Stimulated activated CD4-positive, alpha-beta T cell treated with anti-CD3 and anti-CD28 coated beads, Interleukin-12 subunit alpha, Interleukin-12 subunit beta, amount 100 ng/mL, for 4 hours (primary cell): ENCODE measurements around the gene ADD2.
"Not testable (repeated sequence)": the region's sequence is repeated elsewhere in the genome, so short reads cannot be mapped to it uniquely, and the experiment has no call there.

Source experiments
- DNase-seq: peaks from one replicate; pipeline ENCODE4 v3.0.0-alpha.2; 2020

Gene ADD2

GRCh38 chr2:70664525-70664924 is 103.5 kb downstream of the ADD2 start:
- no peak for DNase-seq

- no peak for DNase-seq
These were observed 104.6 kb downstream of the ADD2 start for GRCh38 chr2:70663411-70663810.

- DNase-seq: no peak
These were observed 108.4 kb downstream of the ADD2 start for GRCh38 chr2:70659551-70659950.

DNA sequence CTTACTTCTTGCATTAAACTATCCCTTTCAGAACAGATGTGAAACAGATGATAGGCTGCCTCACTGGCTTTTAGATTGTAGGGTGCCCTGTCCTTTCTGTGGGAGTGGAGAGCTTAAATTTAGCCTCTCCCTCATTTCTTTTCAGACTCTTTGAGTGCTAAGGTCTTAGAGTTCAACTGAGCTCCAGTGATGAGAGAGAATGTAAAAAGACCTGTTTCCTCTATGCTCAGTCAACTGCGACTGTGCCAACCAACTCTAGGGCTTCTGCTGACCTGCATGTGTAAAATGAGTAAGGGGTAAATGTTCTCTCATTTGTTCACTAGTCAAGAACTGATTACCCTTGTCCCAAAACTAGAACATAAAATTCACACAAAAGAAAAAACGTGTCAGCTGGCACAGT is 109.5 kb downstream of the ADD2 start:
- DNase-seq: no peak

GRCh38 chr2:70657246-70657645 is 110.8 kb downstream of the ADD2 start:
- DNase-seq: no peak

DNA sequence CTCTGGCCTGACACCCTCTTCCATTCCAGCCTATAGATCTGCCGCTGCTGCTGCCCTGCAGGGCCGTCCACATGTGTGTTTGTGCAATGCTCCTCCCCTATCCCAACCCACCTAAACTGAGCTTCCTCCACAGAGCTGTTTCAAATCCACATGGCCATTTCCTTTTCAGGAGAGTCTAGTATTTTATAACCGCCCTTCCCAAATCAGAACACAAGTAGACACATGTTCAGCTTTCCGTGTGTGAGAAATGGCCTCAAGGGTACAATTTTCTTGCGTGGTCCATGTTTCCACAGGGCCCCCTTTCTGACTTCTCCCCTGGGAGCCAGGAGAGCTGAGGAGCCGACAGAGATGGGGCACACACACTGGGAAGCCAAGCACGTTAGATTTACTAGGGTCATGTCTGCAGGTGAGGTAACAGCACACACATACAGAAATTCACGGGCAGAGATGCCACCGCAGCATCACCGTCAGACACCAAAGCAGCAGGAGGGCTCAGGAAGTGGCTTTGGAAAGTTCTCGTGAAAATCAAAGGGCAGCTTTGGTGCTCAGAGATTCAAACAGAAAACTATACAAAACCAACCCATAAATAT is 111.5 kb downstream of the ADD2 start:
- no peak for DNase-seq

DNA sequence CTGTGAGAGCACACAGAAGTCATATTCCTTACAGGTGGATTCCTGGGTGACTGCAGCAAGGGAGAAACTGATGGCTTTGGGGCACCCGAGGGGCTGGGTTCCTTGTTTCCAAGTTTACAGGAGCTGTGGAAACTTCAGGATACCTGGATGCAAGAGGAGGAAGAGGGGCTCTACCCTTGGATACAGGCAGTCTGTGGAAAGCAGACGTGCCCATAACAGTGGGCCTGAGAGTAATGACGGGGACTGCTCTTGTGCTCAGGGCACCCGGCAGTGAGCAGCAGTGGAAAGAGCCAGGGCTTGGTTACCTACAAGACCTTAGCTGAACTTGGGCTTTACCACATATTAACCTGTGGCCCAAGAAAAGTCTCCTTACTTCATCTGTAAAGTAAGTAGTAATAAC is 112.2 kb downstream of the ADD2 start:
- no peak for DNase-seq

DNA sequence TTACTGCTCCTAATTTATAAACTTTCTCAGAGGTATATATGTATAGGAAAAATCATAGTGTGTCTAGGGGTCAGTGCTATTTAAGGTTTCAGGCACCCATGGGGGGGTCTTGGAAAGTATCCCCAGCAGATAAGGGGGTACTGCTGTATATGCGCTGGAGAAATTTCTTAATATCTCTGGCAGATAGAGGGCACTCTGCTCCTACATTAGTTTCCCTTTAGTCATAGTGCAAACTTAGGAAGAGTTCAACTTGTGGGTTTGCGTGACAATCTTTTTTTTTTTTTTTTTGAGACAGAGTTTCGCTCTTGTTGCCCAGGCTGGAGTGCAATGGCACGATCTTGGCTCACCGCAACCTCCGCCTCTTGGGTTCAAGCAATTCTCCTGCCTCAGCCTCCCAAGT is 112.8 kb downstream of the ADD2 start:
- DNase-seq: not testable (repeated sequence)

- DNase-seq: no peak
These were observed 116.3 kb downstream of the ADD2 start for GRCh38 chr2:70651727-70652126.

DNA sequence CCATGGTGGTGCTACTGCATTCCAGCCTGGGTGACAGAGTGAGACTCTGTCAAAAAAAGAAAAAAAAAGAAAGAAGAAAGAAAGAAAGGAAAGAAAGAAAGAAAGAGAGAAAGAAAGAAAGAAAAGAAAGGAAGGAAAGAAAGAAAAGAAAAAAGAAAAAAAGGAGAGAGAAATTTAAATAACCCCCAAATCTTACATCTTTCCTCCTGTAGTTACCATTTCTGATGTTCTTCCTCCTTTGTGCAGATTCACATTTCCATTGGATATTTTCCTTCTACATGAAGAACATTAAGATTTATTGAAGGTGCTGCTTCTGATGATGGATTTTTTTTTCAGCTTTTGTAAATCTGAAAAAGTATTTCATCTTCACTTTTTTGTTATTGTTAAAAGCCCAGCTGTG is 117.0 kb downstream of the ADD2 start:
- DNase-seq: no peak

GRCh38 chr2:70648961-70649360 is 119.0 kb downstream of the ADD2 start:
- DNase-seq: no peak

GRCh38 chr2:70647873-70648481 is 120.0 kb downstream of the ADD2 start:
- DNase-seq: peak; percentile 69

GRCh38 chr2:70646420-70646818 is 121.6 kb downstream of the ADD2 start:
- no peak for DNase-seq

- no peak for DNase-seq
These were observed 122.1 kb downstream of the ADD2 start for GRCh38 chr2:70645733-70646419.

DNA sequence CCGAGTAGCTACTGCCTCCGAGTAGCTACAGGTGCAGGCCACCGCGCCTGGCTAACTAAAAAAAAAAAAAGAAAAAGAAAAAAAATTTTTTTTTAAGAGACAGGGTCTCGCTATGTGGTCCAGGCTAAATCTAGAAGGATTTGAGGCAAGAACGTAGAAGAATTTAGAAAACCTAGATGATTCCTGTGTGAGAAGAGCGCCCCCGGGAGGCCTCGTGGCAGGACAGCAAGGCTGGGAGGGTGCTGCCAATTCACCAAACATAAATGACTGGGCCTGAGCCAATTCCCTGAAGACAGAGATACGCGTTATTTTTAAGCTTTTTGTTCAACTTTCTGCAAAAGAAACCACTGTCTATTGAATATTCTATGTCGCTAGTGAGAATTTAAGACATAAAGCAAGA is 124.3 kb downstream of the ADD2 start:
- DNase-seq: no peak

DNA sequence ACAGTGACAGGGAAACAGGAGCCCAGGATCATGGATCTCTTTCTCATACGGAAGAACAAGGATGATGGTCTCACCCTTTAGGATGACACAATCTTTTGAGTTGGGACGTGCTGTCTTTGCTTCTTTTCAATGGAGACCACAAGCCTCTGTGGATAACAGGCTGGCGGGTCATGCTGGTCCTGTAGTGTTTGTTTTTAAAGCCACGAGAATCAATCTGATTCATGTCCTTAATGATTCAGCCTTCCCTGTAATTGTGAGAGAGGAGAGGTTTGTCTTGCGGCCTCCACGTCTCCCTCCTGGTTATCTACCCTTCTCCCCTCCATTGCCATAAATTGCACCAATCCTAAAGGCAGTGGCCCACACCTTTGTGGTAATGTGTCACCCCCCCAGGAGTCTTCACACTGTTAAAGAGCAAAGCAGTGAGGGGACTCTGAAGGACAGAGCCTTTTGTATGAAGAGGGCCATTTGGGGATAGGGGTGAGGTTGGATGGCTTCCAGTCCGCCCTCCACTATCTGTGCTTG is 126.7 kb downstream of the ADD2 start:
- no peak for DNase-seq

DNA sequence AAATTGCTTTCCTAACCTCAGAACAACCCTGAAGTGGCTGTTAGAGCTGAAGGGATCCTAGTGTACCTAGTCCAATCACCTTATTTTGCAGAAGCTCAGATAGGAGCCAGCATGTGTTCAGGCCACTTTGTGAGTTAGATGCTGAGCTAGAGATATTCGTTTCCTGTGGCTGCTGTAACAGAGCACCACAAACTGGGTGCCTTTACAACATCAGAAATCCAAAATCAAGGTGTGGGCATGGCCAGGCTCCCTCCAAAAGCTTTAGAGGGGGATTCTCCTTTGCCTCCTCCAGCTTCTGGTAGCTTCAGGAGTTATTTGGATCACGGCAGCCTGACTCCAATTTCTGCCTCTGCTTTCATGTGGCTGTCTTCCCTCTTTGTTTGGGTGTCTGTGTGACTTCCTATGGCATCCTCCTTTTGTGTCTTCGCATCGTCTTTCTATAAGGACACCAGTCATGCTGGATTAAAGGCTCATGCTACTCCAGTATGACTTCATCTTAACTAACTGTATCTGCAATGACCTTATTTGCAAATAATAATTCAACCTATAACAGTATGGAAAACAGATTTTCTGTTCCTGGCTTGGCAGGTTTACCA is 128.1 kb downstream of the ADD2 start:
- DNase-seq: no peak

GRCh38 chr2:70638561-70638960 is 129.4 kb downstream of the ADD2 start:
- DNase-seq: no peak

DNA sequence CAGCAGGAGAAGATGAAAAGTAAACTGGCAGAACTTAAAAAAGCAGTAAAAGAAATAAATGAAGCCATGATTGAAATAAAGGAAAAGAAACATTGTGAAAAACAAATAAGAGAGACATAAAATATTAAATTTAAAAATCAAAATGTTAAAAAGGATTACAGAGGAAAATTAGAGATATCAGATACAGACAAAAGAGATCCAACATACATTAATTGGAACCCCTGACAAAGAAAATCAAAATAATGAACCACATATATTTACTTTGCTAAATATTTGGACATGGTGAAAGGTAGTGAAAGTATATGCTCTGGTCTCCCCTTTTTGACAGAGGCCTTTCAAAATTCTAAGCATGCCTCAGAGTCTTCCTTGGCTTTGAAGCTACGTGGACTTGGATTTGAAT is 134.5 kb downstream of the ADD2 start:
- DNase-seq: no peak

DNA sequence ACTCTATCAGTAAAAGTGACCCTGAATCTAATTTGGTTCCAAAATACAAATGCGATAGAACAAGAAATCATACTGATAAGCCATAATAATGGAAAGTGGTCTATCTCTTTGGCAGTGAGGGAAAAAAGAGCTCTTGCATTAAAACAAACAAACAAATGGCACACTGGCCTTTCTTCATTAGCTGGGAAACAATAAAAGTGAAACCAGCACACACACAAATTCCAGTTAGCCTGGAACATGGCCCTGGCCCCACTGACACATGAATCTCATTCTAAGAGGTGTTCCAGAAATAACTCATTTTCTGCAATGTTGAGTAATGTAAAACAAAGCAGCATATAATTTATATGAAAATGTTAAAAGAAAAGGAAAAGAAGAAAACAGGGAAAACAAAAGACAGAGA is 135.0 kb downstream of the ADD2 start:
- DNase-seq: no peak

DNA sequence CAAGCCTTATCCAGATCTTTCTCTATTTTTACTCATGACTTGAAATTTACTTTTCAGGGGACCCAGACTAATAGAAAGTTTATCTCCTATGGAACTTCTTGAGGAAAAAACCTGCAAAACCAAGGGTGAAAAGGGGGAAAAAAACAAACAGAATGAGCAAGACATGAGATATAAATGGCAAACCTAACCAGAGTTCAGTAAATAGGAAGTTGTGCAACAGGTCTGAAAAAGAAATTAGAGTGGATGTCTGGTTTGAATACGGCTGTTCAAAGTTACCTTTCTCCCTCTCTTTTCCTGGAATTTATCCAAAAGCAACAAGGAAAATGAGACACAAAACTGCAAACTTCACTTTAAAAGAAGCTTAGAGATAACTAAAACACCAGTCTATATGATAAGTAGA is 135.6 kb downstream of the ADD2 start:
- no peak for DNase-seq

DNA sequence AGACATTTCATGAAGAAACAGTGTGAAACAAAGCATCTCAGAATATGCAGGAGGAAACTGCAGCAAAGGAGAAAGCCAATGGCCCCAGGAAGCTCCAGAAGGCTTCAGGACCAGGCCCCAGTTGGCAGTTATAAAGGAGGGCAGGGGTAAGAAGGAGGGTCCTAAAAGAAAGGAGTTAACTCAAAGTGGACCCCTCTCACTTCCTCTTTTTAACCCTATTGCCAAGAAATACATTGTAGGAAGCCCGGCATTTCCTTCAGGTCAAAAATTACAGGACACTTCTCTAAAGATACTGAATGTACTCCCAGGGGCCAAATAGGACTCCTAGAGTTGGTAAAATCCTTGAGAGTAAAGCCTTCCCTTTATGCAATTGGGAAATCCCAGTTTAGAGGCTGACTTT is 137.2 kb downstream of the ADD2 start:
- DNase-seq: no peak

DNA sequence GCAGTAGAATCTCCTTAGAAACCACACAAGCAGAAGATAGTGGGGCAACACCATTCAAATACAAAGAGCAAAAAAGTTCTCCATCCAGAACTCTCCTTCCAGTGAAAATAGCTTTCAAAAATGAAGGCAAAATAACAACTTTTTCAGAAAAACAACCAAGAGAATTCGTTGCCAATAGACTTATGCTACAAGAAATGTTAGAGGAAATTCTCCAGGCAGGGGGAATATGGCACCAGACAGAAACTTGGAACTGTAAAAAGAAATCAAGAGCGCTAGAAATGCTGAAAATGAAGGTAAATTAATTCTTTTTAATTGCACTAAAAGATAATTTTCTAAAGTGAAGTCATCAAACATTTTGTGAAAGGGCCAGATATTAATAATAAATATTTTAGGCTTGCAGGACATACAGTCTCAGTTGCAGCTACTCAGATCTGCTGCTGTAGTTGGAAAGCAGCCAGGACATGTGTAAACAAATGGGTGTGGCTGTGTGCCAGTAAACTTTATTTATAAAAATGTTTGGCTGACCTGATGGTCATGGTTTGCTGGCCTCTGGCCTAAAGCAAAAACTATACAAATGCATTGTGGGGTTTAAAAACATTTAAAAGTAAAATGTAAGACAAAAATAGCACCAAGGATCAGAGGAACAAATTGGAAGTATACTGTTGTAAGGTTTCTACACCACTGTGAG is 140.6 kb downstream of the ADD2 start:
- DNase-seq: no peak
